ENCODE data around the gene ZNF547.
A peak's percentile ranks its signal among the peaks of the same experiment; 100 is the strongest.

The ZNF547 gene

GRCh38 chr19:57362997-57363687 lies at the start of gene ZNF547, which contains the start of gene TRAPPC2B:
TSS of gene ZNF547 (plus strand) at chr19:57363551. CDS start at chr19:57368556, 5,005 bp downstream.
TSS of gene TRAPPC2B (plus strand) at chr19:57363551. CDS start at chr19:57364834, 1,283 bp downstream.
- DNase-seq (ENCODE audit: low spot score) = peak; percentile 98

DNA sequence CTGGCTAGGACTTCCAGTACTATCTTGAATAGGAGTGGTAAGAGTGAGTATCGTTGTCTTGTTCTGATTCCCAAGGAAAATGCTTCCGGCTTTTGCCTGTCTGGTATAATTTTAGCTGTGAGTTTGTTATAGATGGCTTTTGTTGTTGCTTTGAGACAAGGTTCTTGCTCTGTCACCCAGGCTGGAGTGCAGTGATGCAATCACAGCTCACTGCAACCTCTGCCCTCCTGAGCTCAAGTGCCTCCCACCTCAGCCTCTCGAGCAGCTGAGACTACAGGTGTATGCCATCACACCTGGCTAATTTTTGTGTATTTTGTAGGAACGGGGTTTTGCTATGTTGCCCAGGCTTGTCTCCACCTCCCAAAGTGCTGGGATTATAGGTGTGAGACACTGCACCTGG lies 49.2 kb upstream of the ZNF547 start:
- no peak for DNase-seq (ENCODE audit: low spot score)

GRCh38 chr19:57317503-57317902 lies 45.8 kb upstream of the ZNF547 start:
- no peak for DNase-seq (ENCODE audit: low spot score)

DNA sequence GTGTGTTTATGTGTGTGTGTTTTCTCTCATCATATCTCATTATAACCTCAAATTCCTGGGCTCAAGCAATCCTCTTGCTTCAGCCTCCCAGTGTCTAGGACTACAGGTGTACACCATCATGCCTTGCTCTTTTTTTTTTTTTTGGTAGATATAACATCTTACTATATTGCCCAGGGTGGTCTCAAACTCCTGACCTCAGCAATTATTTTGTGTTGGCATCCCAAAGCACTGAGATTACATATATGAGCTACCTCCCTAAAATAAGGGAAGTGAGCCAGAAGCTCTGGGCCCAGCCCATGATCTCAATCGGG lies 43.5 kb upstream of the ZNF547 start:
- no peak for DNase-seq (ENCODE audit: low spot score)

- peak; percentile 98 for DNase-seq (ENCODE audit: low spot score)
These were observed 42.9 kb upstream of the ZNF547 start, which contains the start of gene ZNF543 for GRCh38 chr19:57320180-57321084. TSS of gene ZNF543 (plus strand) at chr19:57320472. CDS start at chr19:57320854, 382 bp downstream.

DNA sequence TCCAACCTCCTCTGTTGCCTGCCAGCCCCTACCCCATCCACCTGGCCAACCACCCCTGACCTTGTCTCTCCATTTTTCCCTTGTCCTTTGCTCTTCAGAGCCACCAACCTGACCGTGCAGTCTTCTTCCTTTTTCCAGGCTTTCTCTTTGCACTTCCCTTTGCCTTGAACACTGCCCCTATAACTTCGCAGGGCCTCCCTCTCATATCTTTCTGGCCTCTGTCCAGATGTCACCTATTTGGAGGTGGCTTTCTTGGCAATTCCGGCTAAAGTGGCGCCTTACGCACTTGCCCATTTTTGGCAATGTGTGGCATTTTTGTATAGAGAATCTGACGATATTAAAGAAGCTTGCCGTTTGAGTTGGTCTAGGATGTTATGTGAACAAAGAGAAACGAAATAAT lies 42.2 kb upstream of the ZNF547 start:
- no peak for DNase-seq (ENCODE audit: low spot score)

DNA sequence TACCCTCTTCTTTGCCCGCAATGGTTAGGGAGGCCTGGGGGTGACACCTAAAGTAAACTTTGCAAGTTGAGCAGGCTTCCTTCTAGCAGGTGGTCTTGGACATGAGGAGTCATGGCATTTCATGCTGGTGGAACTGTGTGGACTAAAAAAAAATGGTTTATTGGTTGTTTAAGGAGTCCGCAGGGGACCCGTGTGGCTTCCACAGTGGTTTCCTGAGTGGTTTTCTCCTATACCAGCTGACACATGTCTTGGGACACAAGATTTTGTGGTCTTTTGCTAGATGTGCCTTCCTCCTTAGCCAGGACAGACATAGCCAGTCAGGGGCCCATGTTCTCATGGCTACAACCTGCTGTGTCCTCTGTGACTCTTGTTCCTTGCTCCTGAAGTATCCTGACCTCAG lies 41.6 kb upstream of the ZNF547 start:
- DNase-seq (ENCODE audit: low spot score) = no peak

DNA sequence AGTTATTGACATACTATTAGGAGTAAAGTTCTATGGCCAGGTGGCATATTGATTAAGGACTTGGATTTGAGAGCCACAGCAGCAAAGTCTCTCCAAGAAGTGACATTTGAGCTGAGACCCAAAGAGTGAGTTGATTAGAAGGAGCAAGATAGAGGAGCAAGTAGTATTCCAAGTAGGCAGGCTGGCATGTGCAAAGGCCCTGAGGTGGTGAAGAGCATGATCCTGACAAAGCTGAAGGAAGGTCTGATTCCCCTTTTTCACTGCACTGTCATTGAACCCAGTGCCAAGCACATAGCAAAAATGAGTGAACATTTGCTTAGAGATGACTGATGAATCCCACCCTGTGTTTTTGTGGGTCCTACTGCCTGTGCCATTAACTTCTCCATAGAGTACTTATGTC lies 38.4 kb upstream of the ZNF547 start:
- DNase-seq (ENCODE audit: low spot score) = no peak

DNA sequence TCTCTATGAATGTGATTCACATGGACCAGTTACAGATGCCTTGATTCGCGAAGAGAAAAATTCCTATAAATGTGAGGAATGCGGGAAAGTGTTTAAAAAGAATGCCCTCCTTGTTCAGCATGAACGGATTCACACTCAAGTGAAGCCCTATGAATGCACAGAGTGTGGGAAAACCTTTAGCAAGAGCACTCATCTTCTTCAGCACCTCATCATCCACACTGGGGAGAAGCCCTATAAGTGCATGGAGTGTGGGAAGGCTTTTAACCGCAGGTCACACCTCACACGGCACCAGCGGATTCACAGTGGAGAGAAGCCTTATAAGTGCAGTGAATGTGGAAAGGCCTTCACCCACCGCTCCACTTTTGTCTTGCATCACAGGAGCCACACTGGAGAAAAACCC lies 35.4 kb upstream of the ZNF547 start:
- DNase-seq (ENCODE audit: low spot score) = no peak

DNA sequence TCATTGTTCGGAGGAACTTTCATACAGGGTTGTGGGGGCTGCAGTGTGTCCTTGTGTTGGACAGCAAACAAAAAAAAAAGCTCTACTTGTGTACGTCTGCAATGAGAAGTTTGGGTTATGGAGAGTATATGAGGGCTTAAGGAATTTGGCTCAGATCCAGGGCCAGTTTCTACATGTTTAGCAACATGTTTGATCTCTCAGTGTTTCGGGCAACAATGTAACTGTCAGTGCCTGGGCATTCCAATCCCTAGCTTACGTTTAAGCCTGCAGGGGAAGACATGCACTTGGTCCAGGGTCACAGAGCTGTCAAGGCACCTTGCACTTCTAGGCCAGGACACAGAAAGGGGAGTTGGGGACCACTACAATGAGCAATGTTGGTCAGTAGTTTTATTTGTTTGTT lies 29.2 kb upstream of the ZNF547 start:
- no peak for DNase-seq (ENCODE audit: low spot score)

- peak; percentile 31 for DNase-seq (ENCODE audit: low spot score)
These were observed 24.5 kb upstream of the ZNF547 start for GRCh38 chr19:57338877-57339276.

- no peak for DNase-seq (ENCODE audit: low spot score)
These were observed 20.8 kb upstream of the ZNF547 start for GRCh38 chr19:57342582-57342981.

DNA sequence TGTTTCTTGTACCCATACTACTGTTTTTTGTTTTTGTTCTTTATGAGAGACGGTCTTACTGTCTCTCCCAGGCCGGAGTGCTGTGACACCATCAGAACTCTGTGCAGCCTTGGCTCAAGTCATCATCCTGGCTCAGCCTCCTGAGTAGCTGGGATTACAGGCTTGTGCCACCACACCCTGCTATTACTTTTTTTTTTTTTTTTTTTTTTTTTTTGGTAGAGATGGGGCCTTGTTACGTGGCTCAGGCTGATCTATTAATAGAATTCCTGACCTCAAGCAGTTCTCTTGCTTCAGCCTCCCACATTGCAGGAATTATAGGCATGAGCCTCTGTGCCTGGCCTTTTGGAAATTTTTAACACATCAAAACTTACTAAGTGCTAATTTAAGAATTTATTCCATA lies 15.2 kb upstream of the ZNF547 start:
- peak; percentile 44 for DNase-seq (ENCODE audit: low spot score)

GRCh38 chr19:57350877-57351805 lies 12.2 kb upstream of the ZNF547 start, which contains the start of gene ZNF304:
TSS of gene ZNF304 (plus strand) at chr19:57351271. CDS start at chr19:57351665, 394 bp downstream.
- peak; percentile 97 for DNase-seq (ENCODE audit: low spot score)

GRCh38 chr19:57351867-57352266 lies 11.5 kb upstream of the ZNF547 start:
- DNase-seq (ENCODE audit: low spot score) = peak; percentile 17

GRCh38 chr19:57355916-57356315 lies 7.4 kb upstream of the ZNF547 start:
- no peak for DNase-seq (ENCODE audit: low spot score)

- DNase-seq (ENCODE audit: low spot score) = no peak
These were observed 5.9 kb upstream of the ZNF547 start for GRCh38 chr19:57357406-57357805.

GRCh38 chr19:57359300-57359699 lies 4.1 kb upstream of the ZNF547 start:
- no peak for DNase-seq (ENCODE audit: low spot score)

DNA sequence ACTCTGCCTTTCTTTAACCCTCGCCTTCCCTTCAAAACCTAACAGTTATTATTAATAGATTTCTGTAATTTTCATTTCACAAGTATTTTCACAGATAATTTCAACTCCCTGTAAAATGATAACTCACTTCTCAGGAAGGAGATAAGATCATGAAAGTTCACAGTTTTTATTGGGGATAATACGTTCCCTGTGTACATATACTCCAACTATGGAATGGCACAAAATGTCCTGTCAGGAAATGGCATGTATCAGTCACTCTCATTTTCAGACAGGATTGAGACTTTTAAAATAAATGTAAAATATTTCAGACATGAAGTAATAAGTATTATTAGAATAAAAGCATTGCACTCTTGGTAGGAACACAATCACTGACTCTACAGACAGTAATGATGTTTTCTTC lies 932 bp upstream of the ZNF547 start:
- DNase-seq (ENCODE audit: low spot score) = no peak

DNA sequence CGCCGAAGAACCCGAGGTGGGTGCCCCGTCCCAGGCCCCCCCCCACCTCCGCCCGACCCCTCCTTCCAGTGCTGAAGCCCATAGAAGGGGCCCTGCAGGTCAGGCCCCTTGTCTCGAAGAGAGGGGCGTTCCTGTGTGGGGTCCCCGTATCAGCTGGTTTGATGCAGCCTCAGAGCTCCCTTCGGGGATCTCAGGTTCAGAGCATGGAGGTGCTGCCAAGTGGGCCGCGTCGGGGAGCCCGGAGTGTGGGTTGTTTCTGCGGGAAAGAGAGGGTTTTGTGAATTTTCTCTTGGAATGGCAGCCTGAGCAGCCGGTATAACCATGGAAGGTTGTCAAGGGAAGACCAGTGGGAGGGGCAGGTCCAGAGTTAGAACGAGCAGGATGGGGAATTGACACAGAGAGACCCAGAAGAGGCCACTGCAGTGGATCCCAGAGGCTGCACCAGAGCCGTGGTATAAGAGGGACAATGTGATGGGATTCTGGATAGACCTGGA lies 384 bp downstream of the ZNF547 start:
- DNase-seq (ENCODE audit: low spot score) = peak; percentile 34

DNA sequence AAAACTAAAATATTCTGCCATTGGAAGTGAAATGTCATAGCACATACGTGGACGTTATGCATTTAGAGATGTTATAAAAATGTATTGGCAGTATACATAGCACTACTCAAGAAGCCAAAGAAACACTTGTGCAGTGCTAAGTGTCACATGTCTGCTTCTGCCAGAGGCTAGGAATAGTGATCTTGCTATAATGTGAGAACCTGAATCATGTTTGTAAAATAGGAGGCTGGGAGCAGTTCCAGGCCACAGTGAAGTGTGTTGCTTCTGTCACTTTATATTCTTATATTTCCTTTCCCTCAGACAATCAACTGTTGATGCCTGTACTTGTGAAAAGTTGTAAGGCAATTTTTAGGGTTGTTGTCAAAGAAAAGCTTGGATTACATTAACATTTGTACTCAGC lies 3.4 kb downstream of the ZNF547 start:
- DNase-seq (ENCODE audit: low spot score) = no peak

DNA sequence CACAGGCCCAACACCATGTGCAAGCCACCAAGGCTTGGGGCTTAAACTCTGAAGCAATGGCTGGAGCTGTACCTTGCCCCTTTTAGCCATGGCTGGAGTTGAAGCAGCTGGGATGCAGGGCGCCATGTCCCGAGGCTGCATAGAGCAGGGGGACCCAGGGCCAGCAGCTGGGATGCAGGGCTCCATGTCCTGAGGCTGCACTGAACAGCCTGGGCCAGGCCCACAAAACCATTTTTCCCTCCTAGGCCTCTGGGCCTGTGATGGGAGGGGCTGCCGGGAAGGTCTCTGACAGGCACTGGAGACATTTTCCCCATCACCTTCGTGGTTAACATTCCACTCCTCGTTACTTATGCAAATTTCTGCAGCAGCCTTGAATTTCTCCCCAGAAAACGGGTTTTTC lies 10.8 kb downstream of the ZNF547 start:
- DNase-seq (ENCODE audit: low spot score) = no peak
